ENCODE results near the gene TTC17. TPM values are rescaled to one million over a fixed set of nuclear protein-coding genes. Genes with fewer than 3 reads are reported as not detected.
"Not testable (repeated sequence)": the region's sequence is repeated elsewhere in the genome, so short reads cannot be mapped to it uniquely, and the experiment has no call there.

The TTC17 gene
- total RNA-seq, 1 donor from 2014 or later = 183 TPM

GRCh38 chr11:43341159-43341558, 17.6 kb upstream of the TTC17 start:
- Histone ChIP-seq H3K4me1 (no peaks in the 10 kb centered on the region), H2AFZ (replicated peaks) (no peak overlapping the region), H3K4me2 (no peak overlapping the region), H3K9ac (no peak overlapping the region), H3K79me2 (ENCODE audit: low read depth) (no peaks in the 10 kb centered on the region), H3K27me3 (no peaks in the 10 kb centered on the region), H3K27ac (no peak overlapping the region), H4K20me1 (ENCODE audit: low read depth) (no peaks in the 10 kb centered on the region), H3F3A (ENCODE audit: low read depth) (no peaks in the 10 kb centered on the region), H3K9me3 (ENCODE audit: low read depth) (no peaks in the 10 kb centered on the region), H3K36me3 (peaks cover 26% of the 10 kb centered on the region), H3K4me3 (no peak overlapping the region)
- H3K9me3 Mint-ChIP-seq = no peaks in the 10 kb centered on the region
- no peaks in the 10 kb centered on the region for H3K27me3 Mint-ChIP-seq (ENCODE audit: insufficient read depth, low read depth)
- H3K4me1 Mint-ChIP-seq = no peaks in the 10 kb centered on the region
- peaks cover 16% of the 10 kb centered on the region for H3K36me3 Mint-ChIP-seq
- no peak overlapping the region for H3K27ac Mint-ChIP-seq
- no peak for DNase-seq (ENCODE audit: low spot score)
- no peak overlapping the region for H3K4me3 Mint-ChIP-seq
- TF ChIP-seq CTCF (IDR thresholded peaks at IDR 0.05) (no peak), EZH2 (IDR thresholded peaks at IDR 0.05) (no peak), EZH2phosphoT487 (IDR thresholded peaks at IDR 0.05) (no peak)

GRCh38 chr11:43351426-43351825, 7.3 kb upstream of the TTC17 start:
- H3K27me3 ChIP-seq; H3K9ac ChIP-seq; H3F3A ChIP-seq (ENCODE audit: low read depth); H3K27ac ChIP-seq; DNase-seq (ENCODE audit: low spot score); H3K4me2 ChIP-seq; H3K4me3 ChIP-seq; H2AFZ ChIP-seq (replicated peaks); H3K27me3 Mint-ChIP-seq (ENCODE audit: insufficient read depth, low read depth); H3K4me1 ChIP-seq; H3K27ac Mint-ChIP-seq; H3K9me3 ChIP-seq (ENCODE audit: low read depth); H3K4me3 Mint-ChIP-seq; H3K36me3 ChIP-seq; H4K20me1 ChIP-seq (ENCODE audit: low read depth); H3K4me1 Mint-ChIP-seq; H3K79me2 ChIP-seq (ENCODE audit: low read depth); H3K9me3 Mint-ChIP-seq; H3K36me3 Mint-ChIP-seq: not testable (repeated sequence)

- no peak for DNase-seq (ENCODE audit: low spot score)
- H3K27me3 Mint-ChIP-seq (ENCODE audit: insufficient read depth, low read depth) = no peaks in the 10 kb centered on the region
- Histone ChIP-seq H3K4me1 (peaks cover 9% of the 10 kb centered on the region), H3K9me3 (ENCODE audit: low read depth) (no peaks in the 10 kb centered on the region), H3K36me3 (no peaks in the 10 kb centered on the region), H3F3A (ENCODE audit: low read depth) (peaks cover 3% of the 10 kb centered on the region), H3K79me2 (ENCODE audit: low read depth) (peaks cover 14% of the 10 kb centered on the region), H3K9ac (no peak overlapping the region), H4K20me1 (ENCODE audit: low read depth) (no peaks in the 10 kb centered on the region), H3K4me2 (no peak overlapping the region), H3K27ac (no peak overlapping the region), H3K4me3 (no peak overlapping the region), H3K27me3 (no peaks in the 10 kb centered on the region), H2AFZ (replicated peaks) (no peak overlapping the region)
- no peak overlapping the region for H3K27ac Mint-ChIP-seq
- H3K4me3 Mint-ChIP-seq = no peak overlapping the region
- H3K4me1 Mint-ChIP-seq = peaks cover 12% of the 10 kb centered on the region
- peaks cover 3% of the 10 kb centered on the region for H3K36me3 Mint-ChIP-seq
- peaks cover 4% of the 10 kb centered on the region for H3K9me3 Mint-ChIP-seq
- TF ChIP-seq EZH2 (IDR thresholded peaks at IDR 0.05) (no peak), EZH2phosphoT487 (IDR thresholded peaks at IDR 0.05) (no peak)
These were observed 4.4 kb upstream of the TTC17 start for GRCh38 chr11:43354311-43354710.

- no peaks in the 10 kb centered on the region for H3K9me3 ChIP-seq (ENCODE audit: low read depth)
- no peak overlapping the region for H3K27ac ChIP-seq
- peaks cover 9% of the 10 kb centered on the region for H3F3A ChIP-seq (ENCODE audit: low read depth)
- no peak overlapping the region for H3K4me2 ChIP-seq
- no peaks in the 10 kb centered on the region for H3K36me3 ChIP-seq
- H3K27ac Mint-ChIP-seq = no peak overlapping the region
- peaks cover 34% of the 10 kb centered on the region for H3K79me2 ChIP-seq (ENCODE audit: low read depth)
- H2AFZ ChIP-seq (replicated peaks) = no peak overlapping the region
- H3K4me3 Mint-ChIP-seq = no peak overlapping the region
- no peak for DNase-seq (ENCODE audit: low spot score)
- peaks cover 4% of the 10 kb centered on the region for H3K9me3 Mint-ChIP-seq
- H3K4me3 ChIP-seq = no peak overlapping the region
- H3K4me1 ChIP-seq = peaks cover 20% of the 10 kb centered on the region
- H3K4me1 Mint-ChIP-seq = peaks cover 27% of the 10 kb centered on the region
- no peak overlapping the region for H3K9ac ChIP-seq
- H3K27me3 ChIP-seq = no peaks in the 10 kb centered on the region
- TF ChIP-seq EZH2 (IDR thresholded peaks at IDR 0.05) (no peak), EZH2phosphoT487 (IDR thresholded peaks at IDR 0.05) (no peak), CTCF (IDR thresholded peaks at IDR 0.05) (no peak)
- H4K20me1 ChIP-seq (ENCODE audit: low read depth) = peaks cover 19% of the 10 kb centered on the region
- no peaks in the 10 kb centered on the region for H3K27me3 Mint-ChIP-seq (ENCODE audit: insufficient read depth, low read depth)
- H3K36me3 Mint-ChIP-seq = peaks cover 3% of the 10 kb centered on the region
These were observed 2.4 kb upstream of the TTC17 start for GRCh38 chr11:43356336-43356735.
